HEK293 (cell line): ENCODE data around the gene TRAF3.

Experiments
- MYNN ChIP-seq: fragments of 450-650 bp; formaldehyde crosslinking; IDR thresholded peaks from 2 replicates; pipeline ENCODE4 v1.5.1; 2016; ENCODE audit warnings: missing biosample characterization, missing genetic modification characterization, borderline replicate concordance
- ZFP37 ChIP-seq: fragments of 450-650 bp; formaldehyde crosslinking; IDR thresholded peaks from 2 replicates; pipeline ENCODE4 v1.5.1; 2016; ENCODE audit warnings: missing biosample characterization, missing genetic modification characterization
- ZNF169 ChIP-seq: fragments of 450-650 bp; formaldehyde crosslinking; IDR thresholded peaks from 2 replicates; pipeline ENCODE4 v1.5.1; 2016; ENCODE audit warnings: missing biosample characterization, missing genetic modification characterization
- ZNF19 ChIP-seq: fragments of 450-650 bp; formaldehyde crosslinking; IDR thresholded peaks from 2 replicates; pipeline ENCODE4; 2016; ENCODE audit warnings: missing biosample characterization, missing genetic modification characterization, low read depth
- ZNF274 ChIP-seq, 2 experiments: fragments of 200-500 bp in 1 of 2; fragments of 450-650 bp in 1 of 2; sonication (Bioruptor generic) in 1 of 2; formaldehyde crosslinking in 1 of 2; IDR thresholded peaks; 2 replicates each; pipeline versions ENCODE4 v1.5.1 to v1.6.1; 2014 to 2016; ENCODE audit warnings: borderline replicate concordance in 1 of 2, inconsistent platforms in 1 of 2, low read length in 1 of 2, missing biosample characterization in 1 of 2, missing genetic modification characterization in 1 of 2
- ZNF677 ChIP-seq: fragments of 450-650 bp; IDR thresholded peaks from 2 replicates; pipeline ENCODE4 v1.5.0; 2018; ENCODE audit warnings: missing biosample characterization, mild to moderate bottlenecking, missing genetic modification characterization, moderate library complexity
- TF ChIP-seq, protein P1 (sequence below): fragments of 450-650 bp; formaldehyde crosslinking; IDR thresholded peaks from 2 replicates; pipeline ENCODE4 v1.5.1; 2016; ENCODE audit warnings: missing biosample characterization, missing genetic modification characterization

GRCh38 chr14:102830474-102831045 lies 53.3 kb downstream of the TRAF3 start:
- TF ChIP-seq, protein P1, sequence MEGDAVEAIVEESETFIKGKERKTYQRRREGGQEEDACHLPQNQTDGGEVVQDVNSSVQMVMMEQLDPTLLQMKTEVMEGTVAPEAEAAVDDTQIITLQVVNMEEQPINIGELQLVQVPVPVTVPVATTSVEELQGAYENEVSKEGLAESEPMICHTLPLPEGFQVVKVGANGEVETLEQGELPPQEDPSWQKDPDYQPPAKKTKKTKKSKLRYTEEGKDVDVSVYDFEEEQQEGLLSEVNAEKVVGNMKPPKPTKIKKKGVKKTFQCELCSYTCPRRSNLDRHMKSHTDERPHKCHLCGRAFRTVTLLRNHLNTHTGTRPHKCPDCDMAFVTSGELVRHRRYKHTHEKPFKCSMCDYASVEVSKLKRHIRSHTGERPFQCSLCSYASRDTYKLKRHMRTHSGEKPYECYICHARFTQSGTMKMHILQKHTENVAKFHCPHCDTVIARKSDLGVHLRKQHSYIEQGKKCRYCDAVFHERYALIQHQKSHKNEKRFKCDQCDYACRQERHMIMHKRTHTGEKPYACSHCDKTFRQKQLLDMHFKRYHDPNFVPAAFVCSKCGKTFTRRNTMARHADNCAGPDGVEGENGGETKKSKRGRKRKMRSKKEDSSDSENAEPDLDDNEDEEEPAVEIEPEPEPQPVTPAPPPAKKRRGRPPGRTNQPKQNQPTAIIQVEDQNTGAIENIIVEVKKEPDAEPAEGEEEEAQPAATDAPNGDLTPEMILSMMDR (tag by site-specific recombination), result no peak
- no peak for TF ChIP-seq ZNF19
- TF ChIP-seq ZNF169, result no peak
- TF ChIP-seq ZNF274 (IDR thresholded peaks at IDR 0.05; ENCODE audit: low read length), result no peak
- no peak for TF ChIP-seq ZNF274 (tag by site-specific recombination; IDR thresholded peaks at IDR 0.05; ENCODE audit: borderline replicate concordance)
- TF ChIP-seq ZNF677 (tag by site-specific recombination), result no peak
- no peak for TF ChIP-seq MYNN (tag by site-specific recombination)
- TF ChIP-seq ZFP37 (tag by site-specific recombination), result no peak
